ENCODE measurements around the gene KRT33B. TPM values are rescaled to one million over a fixed set of nuclear protein-coding genes. Genes with fewer than 3 reads are reported as not detected.
"Not testable (repeated sequence)": the region's sequence is repeated elsewhere in the genome, so short reads cannot be mapped to it uniquely, and the experiment has no call there.

The KRT33B gene
- total RNA-seq, 1 experiment from 2014 or later: not detected

DNA sequence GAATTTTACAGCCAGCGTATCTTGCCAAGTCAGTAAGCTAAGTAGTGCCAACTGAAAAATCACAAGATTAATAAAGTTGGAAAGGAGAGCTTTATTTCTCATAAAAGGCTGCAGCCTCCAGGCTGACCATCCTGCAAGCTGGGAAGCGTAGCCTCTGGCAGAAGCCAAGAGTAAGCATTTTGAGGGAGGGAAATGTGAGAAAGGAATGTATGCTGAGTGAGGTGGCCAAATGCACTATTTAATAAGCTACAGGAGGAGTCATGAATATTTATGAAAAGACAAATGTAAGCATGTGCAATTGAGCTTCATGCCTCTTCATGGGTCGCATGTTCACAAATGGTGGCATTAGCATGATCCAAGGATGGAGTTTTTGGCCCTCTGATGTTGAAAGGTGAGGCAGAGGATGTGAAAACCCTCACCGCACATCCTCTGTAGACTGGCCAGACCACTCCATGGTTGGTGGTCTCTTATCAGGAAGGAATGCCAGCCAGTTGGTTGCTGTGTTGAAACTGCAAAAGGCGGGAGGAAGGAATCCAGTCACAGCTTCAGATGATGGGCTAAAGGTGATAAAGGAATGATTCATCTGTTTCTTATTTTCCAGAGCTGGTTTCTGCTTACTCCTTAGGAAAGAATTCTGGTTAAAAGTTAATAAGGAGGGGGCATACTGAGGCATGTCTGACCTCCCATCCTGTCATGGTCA lies 9.2 kb downstream of the KRT33B start:
- no peak for DNase-seq (ENCODE audit: low read depth, low spot score)
- in situ Hi-C loops (cut with HindIII; ENCODE audit: low pct_unique_long_range_greater_than_20kb, low sequenced_read_pairs): no loop called here

DNA sequence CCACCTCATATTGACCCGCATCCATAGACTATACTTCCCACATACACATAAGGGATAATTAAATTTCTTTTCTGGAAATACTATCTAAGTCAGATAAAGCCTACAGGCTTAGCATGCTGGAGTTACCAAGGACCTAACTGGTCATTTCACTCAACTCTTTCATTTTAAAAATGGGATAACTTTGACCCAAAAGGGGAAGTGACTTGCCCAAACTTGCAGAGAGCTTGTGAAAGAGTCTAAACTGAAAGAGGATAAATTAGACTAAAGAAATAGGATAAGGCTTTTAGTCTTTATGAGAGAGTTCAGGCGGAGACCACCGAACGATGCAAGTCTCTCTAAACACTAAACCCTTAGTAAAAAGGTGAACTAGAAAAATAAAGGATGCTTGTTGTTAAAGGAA lies 15.1 kb downstream of the KRT33B start:
- no peak for DNase-seq (ENCODE audit: low read depth, low spot score)
- in situ Hi-C loops (cut with HindIII; ENCODE audit: low pct_unique_long_range_greater_than_20kb, low sequenced_read_pairs): no loop called here

DNA sequence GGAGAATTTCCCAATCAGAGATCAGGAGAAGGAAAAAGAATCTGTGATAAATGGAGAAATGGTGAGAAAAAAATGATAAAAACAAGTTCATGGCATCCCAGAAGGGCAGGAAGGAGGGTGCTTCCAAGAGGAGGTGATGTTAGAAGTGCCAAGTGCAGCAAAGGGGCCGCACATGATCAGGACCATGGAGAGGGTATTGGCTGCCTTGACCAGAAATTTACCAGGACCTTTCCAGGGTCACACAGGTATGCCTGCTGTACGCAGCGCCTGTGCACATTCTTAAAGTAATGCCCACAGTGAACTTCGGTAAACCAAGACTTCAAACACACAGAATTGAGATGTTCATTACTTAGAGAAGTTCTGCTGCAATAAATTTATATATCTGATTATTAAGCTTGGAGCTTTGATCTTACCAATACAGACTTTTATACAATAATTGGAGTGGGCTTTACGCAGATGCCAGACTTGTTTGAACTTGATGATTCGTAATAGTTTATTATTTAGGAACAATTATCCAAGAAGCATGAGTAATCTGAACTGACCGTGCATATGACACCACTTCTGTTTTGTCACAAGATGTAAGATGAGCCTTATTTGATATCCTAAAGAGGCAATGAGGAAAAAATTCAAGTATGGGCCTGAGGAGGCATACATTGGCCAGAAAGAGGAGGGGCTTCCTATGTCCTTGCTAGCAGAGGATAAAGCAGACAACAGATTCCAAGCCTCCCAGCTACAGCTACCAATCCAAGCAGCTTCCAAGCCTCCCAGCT lies 16.8 kb downstream of the KRT33B start:
- DNase-seq (ENCODE audit: low read depth, low spot score): no peak
- in situ Hi-C loops (cut with HindIII; ENCODE audit: low pct_unique_long_range_greater_than_20kb, low sequenced_read_pairs): no loop called here

DNA sequence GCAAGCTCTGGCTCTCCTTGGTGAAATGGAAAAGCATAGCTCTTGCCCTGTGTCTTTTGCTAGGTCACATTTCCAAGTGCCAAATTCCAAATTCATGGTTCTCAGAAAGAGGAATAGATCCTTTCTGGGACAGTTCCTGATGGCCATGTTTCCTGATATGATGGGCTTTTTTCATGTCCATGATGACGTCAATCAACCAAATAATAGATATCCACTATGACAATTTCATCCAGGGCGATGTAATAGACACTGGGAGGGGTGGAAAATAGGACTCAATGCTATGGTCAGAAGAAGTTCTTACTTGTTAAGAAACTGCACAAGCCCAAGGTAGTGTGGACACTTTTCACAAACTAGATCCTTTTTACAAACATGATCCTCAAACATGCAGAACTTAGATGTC lies 18.4 kb downstream of the KRT33B start:
- DNase-seq (ENCODE audit: low read depth, low spot score): no peak
- in situ Hi-C loops (cut with HindIII; ENCODE audit: low pct_unique_long_range_greater_than_20kb, low sequenced_read_pairs): no loop called here

DNA sequence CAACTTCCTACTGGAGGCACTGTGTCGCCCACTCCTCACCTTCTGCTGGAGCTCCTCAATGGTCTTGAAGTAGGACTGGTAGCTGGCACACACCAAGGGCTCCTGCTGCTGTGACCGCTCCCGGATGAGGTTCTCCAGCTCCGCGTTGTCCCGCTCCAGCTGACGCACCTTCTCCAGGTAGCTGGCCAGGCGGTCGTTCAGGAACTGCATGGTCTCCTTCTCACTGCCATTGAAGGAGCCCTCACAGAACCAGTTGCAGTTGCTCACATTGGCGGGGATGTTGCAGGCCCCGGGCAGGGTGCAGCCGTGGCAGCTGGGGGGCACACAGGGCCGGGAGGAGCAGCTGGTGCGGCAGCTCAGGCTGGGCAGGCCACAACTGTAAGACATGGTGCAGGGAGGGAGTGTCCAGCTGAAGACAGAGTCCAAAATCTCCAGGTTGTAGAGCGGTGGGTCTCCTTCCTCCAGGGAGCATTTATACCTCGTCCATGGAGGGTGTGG lies 19.2 kb downstream of the KRT33B start, which contains the start of gene KRT33A:
TSS of gene KRT33A (minus strand) at position 448 of the 498 bp plus-strand sequence. CDS start at position 387, 61 bp downstream.
- in situ Hi-C loops (cut with HindIII; ENCODE audit: low pct_unique_long_range_greater_than_20kb, low sequenced_read_pairs); DNase-seq (ENCODE audit: low read depth, low spot score): not testable (repeated sequence)

DNA sequence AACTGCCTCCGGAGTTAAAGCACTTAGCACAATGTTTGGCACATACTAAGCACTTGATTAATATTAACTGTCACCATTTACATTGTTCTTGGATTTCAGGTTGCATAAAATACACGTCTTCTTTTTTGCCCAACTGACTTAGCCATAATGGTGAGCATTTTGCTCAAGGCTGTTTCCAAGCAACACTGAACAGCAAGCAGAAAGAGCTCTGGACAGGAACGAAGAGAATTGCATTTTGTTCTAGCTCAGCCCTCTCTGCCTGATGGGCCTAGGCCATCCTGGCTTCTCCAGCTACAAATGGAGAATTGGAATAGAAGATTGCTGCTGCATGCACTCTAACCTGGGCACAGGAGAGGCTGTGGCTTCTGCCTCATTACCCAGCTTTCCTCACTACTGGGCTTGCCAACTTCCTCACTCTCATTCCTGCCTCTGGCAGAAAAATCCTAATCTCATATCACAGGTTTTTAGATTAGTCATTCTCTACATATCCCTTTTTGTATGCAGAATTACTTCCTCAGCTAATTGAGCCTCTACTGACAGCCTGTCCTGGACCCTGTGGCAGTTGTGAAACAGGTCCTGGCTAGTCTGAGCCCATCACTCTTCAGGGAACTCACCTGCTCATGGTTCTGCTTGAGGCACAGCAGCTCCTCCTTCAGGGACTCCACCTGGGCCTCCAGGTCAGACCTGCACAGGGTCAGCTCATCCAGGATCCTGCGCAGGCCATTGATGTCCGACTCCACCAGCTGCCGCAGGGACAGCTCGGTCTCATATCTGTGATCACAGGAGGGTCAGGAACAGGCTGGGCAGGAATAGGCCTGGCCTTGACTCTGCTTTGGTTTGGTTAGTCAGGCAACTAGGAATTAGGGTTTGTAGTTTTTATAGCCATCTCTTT lies 21.5 kb downstream of the KRT33B start:
- no peak for DNase-seq (ENCODE audit: low read depth, low spot score)
- in situ Hi-C loops (cut with HindIII; ENCODE audit: low pct_unique_long_range_greater_than_20kb, low sequenced_read_pairs): no loop called here

DNA sequence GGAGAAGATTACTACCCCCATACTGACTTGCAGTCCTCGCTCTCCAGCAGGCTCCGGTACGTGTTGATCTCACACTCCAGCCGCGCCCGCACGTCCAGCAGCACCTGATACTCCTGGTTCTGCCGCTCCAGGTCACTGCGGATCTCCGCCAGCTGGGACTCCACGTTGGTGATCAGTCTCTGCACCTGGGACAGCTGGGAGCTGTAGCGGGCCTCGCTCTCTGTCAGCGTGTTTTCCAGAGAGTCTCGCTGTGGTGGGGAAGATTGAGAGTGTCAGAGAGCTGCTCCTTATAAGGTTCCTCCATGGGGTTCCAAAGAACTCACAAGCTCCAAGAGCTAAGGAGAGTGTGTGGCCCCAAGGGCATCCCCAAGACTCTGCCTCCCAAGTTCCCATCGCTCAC lies 23.2 kb downstream of the KRT33B start:
- in situ Hi-C loops (cut with HindIII; ENCODE audit: low pct_unique_long_range_greater_than_20kb, low sequenced_read_pairs); DNase-seq (ENCODE audit: low read depth, low spot score): not testable (repeated sequence)

DNA sequence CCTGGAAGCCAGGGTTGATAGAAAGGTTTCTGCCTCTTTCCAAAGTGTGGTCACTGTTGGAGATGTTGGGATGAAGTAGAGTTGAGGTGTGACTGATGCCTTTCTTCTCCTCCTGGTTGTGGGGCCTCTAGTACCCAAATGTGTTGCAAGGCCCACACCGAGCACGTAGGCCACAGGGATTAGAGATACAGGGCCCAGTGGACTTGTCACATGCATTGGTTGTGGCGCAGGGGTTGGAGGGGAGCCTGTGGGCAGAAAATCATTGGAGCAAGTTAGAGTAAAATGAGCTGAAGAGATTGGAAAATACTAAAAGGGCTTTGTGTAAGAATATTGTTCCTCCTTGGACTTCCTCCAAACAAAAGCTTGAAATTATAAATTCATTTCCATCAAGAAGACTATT lies 23.6 kb downstream of the KRT33B start:
- no peak for DNase-seq (ENCODE audit: low read depth, low spot score)
- in situ Hi-C loops (cut with HindIII; ENCODE audit: low pct_unique_long_range_greater_than_20kb, low sequenced_read_pairs): no loop called here

DNA sequence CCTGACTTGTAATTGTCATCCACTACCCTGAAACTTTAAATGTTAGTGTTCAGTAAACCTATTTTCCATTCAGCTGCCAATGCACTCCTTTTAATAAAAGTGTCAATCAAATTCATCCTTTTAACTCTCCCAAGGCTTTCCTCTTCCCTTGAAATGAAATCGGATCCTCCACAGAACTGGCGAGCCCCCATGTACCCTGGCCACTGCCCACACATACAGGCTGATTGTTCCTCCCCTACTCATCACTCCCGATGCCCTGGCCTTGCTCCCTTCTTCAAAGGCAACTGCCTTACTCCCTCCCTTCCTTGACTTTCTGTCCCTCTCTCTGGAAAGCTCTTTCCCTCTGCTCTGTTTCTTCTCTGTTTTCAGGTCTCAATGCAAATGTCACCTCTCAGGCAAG lies 26.6 kb downstream of the KRT33B start:
- in situ Hi-C loops (cut with HindIII; ENCODE audit: low pct_unique_long_range_greater_than_20kb, low sequenced_read_pairs): no loop called here
- no peak for DNase-seq (ENCODE audit: low read depth, low spot score)

DNA sequence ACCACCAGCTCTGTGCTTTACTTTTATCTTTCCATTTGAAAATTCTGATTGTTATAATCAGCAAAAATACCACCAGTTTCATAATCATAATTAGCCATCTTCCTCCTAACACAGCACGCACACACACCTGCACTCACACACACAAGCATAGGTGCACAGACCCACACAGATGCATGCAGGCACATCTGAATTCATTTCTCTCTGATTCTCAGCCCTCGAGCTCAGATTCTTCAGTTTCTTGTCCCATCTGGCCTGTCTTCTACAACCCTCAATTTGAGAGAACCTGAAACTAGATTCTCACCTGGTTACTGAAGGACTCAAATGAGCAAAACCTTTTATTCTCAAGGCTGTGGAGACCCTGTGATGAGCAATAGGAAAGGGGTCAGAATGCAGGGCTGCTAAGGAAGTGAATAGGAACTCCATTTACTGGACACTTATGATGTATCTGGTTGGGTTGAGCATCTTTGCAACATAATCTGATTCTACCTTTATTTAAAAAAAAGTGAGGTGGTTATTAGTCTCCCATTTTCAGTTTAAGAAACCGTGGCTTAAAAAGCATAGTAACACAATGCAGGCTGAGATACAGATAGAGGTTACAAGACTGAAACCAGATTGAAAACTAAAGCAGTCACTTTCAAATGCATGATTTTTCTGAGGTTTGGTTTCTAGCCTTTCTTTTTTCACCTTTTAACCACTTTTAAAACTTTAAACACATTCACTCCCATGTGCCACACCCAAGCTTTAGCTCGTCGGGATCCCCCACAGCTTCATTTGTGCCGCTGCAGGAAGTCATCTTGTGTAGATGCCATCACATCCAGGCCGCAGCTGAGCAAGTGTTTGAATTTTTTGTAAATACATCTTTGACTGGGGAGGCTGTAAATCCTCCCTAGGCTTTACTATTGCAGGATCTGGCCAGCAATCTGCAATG lies 28.4 kb downstream of the KRT33B start:
- no peak for DNase-seq (ENCODE audit: low read depth, low spot score)
- in situ Hi-C loops (cut with HindIII; ENCODE audit: low pct_unique_long_range_greater_than_20kb, low sequenced_read_pairs): no loop called here

DNA sequence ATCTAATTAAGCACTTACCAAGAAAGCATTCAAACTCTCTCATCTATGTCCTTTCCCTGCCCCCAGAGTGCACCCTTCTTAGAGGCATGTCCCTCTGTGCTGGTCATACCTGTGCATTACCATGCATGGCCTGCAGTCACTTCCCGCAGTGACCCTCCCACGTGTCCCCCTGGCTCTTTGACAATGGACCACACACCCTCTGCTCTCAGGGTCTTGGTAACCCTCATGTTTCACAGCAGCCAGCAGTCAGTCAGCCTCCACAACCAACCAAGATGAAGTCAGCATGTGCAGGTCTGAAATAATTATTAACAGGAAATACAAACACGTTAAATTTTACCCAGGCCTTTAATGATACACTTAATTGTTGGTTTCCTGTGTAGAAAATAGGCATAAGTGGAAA lies 29.1 kb downstream of the KRT33B start:
- in situ Hi-C loops (cut with HindIII; ENCODE audit: low pct_unique_long_range_greater_than_20kb, low sequenced_read_pairs): no loop called here
- DNase-seq (ENCODE audit: low read depth, low spot score): no peak

DNA sequence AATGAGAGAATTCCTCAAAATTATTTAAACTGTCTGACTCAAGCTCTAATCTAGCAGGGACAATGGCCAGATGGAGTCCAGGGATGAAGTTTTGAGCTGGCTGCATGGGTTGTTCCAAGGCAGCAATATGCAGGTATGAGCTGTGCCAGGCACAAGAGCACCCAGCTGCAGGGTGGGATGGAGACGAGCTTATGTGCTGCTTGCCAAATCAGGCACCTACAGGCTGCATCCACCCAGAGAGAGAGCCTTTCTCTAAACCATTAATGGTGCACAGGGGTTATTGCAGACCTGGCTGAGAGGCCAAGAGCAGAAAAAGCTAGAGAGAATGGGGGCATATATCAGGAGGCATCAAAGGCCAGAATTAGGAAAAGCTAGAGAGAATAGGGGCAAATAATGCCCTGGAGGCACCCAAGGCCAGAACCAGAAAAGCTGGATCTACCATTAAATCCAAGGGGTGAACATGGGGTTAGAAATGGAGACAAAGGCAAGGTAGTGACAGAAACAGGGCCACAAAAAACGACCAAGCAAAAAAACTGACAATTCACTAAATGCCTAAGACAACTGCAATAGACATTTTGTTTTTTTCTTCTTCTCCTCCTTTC lies 29.9 kb downstream of the KRT33B start:
- no peak for DNase-seq (ENCODE audit: low read depth, low spot score)
- in situ Hi-C loops (cut with HindIII; ENCODE audit: low pct_unique_long_range_greater_than_20kb, low sequenced_read_pairs): no loop called here

DNA sequence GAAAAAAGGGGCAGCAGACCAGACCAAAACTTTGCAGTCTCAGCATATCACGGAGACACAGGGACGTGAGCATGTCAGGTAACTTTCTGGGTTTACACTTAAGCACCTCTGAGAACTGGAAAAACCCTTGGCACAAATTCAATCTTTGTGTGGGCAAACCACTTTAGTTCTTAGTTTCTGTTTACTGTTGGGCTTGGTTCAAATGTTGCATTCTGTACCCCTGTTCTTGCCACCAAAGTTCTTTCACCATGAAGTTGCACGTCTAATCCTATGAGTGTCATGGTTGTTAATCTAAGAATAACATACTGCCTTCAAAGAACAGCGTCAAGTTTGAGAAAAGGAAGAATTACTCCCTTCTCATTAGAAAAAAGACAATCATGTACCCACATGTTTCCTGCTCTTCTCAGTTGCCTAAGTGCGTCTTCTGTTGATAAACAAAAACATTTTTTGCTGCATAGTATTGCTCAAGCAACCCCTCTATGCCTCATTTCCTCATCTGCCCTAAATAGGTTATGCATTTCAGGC lies 30.6 kb downstream of the KRT33B start:
- DNase-seq (ENCODE audit: low read depth, low spot score): no peak
- in situ Hi-C loops (cut with HindIII; ENCODE audit: low pct_unique_long_range_greater_than_20kb, low sequenced_read_pairs): no loop called here

DNA sequence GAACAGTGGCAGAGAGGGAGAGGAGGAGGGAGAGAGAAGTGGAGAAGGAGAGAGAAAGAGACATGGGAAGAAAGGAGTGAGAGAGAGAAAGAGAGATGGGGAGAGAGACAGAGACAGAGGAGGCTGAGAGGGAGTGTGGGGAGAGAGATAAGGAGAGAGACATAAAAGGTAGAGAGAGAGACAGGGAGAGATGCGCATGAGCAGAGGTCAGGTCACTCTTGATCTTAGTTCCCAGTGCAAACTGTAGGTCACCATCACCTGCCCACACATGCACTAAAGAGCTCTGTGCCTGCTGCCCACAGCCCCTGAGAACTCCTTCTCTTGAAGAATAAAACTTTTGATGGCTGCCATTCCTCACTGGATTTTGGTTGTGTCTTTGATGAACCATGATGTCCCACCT lies 33.9 kb downstream of the KRT33B start:
- no peak for DNase-seq (ENCODE audit: low read depth, low spot score)
- in situ Hi-C loops (cut with HindIII; ENCODE audit: low pct_unique_long_range_greater_than_20kb, low sequenced_read_pairs): no loop called here

DNA sequence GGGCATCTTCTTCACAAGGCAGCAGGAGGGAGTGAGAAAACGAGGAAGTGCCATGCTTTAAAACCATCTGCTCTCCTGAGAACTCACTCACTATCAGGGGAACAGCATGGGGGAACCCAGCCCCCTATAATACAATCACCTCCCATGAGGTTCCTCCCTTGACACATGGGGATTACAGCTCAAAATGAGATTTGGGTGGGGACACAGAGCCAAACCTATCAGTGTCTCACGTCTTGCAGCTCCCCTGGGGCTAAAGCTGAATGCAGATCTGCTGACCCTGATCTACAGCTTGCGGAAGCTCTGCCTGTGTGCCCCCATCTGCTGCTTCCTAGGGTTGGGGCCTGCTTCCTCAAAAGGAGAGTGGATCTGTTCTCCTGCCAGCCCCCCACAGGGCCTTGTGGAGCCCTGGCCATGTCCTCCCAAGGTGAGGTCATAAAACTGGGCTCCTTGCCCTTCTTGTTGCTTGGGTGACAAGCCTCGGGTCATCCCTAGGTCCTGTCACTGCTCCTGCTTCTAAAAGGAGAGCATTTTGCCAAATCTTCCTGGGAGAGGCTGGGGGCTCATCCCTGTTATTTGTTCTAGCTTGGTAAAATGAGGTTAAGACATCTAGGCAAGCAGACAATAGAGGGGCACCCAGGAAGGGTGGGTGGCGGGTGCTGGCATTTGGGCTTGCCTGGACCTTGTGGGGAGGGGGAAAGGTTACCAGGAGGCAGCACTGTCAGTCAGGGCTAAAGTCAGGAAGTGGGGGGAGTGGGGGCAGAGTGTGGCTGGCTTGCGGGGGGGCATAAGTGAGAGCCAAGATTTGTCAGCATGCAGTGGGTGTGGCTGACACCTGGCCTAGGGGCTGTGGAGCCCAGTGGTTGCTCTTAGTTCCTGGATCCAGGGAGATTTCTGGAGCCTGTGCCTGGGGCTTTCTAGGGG lies 35.0 kb downstream of the KRT33B start:
- no peak for DNase-seq (ENCODE audit: low read depth, low spot score)
- in situ Hi-C loops (cut with HindIII; ENCODE audit: low pct_unique_long_range_greater_than_20kb, low sequenced_read_pairs): no loop called here

DNA sequence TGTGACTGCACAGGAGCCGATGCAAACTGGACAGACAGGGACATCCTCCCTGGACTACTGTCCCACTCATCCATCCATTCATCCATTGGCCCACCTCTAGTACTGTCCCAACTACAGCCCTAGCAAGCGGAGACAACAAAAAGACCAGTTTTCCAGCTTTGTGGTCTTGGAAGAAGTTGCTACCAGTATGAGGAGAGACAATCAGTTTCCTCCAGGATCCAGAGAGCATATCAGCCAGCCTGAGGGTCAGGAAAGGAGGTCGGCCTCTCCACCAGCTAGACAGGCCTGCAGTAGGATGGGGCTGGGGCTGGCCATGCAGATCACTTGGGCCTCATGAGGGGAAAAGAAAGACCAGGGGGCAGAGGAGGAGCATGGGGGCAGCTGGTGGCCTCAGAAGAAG lies 35.8 kb downstream of the KRT33B start:
- DNase-seq (ENCODE audit: low read depth, low spot score): no peak
- in situ Hi-C loops (cut with HindIII; ENCODE audit: low pct_unique_long_range_greater_than_20kb, low sequenced_read_pairs): no loop called here
